Activated CD4-positive, alpha-beta T cell treated with anti-CD3 and anti-CD28 coated beads, Interleukin-2, amount 50 U/mL, for 24 hours (primary cell): Measurements from ENCODE around the gene ITGBL1.

ENCODE experiments used
- DNase-seq, 2 donors: peaks; one replicate each; pipeline ENCODE4 v3.0.0-alpha.2; 2020; ENCODE audit warnings: low read depth in 1 of 2, low spot score in 1 of 2

Gene ITGBL1

GRCh38 chr13:101624981-101625380 lies 172.5 kb downstream of the ITGBL1 start:
- DNase-seq = no peak

DNA sequence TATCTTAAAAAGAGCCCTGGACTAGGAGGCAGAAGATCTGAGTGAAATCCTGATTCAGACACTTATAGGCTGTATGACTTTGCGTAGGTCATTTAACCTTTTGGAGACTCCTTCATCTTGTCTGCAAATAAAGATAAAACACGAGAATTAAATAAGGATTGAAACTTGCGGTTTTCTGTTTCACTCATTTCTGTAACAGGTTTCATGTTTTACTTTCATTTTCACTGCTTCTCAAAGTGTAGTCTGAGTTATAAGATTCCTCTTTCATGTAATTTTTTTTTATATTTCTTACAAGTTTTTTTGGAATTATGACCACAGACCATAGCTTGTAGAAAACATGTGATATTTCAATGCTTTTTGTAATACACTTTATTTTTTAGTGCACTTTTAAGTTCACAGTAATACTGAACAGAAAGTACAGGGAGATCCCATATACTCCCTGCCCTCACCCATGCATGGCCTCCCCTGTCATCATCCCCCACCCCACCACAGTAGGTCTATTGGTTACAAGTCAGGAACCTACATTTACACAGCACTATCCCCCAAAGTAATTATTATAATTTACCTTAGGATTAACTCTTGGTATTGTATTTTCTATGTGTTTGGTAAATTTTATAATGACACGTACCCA lies 174.6 kb downstream of the ITGBL1 start:
- no peak for DNase-seq

GRCh38 chr13:101627556-101627943 lies 175.1 kb downstream of the ITGBL1 start:
- no peak for DNase-seq

GRCh38 chr13:101628900-101629299 lies 176.4 kb downstream of the ITGBL1 start:
- DNase-seq = no peak

GRCh38 chr13:101631395-101631794 lies 178.9 kb downstream of the ITGBL1 start:
- no peak for DNase-seq

DNA sequence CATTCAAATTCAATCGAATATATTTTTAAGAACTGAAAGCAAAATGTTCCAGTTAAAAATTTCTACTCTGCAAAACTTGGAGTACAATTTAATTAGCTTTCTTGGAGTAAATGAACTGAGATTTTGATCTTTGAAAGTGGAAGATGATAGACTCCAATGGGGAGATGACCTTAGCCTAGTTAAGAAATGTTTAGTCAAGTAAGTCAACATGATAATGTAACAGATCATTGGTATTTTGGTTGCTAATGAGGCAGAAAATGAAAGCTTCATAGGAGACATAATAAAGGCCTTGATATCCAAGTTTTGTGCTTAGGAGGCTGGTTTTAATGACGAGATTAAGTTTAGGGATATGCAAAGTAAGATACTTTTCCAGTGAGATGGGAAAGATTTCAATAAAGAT lies 181.7 kb downstream of the ITGBL1 start:
- DNase-seq = no peak

- DNase-seq = no peak
These were observed 187.2 kb downstream of the ITGBL1 start for GRCh38 chr13:101639711-101640110.

DNA sequence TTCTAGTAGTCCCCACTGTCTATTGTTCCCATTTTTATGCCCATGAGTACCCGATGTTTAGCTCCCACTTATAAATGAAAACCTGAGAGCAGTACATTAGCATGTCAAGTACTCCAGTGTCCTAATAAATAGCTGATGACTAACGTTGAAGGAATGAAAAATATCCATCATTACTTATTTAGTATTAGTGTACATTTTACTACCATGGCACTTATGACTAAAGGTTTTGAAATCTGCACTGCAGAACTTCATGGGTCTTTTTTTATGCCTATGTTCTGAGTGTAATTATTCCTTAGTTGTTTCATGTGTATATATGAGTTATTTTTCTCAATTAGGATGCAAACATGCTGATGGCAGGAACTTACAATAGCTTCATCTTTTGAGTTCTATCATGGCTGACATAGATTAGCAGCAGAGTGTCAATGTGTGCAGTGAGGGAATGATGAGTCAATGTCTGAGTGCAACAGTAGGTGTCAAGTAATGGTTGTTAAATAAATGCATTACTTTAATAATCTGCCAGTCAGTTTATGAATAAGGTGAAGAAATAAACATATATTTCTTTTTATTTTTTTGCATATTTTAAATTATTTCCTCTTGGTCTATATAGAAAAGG lies 188.4 kb downstream of the ITGBL1 start:
- DNase-seq = no peak

DNA sequence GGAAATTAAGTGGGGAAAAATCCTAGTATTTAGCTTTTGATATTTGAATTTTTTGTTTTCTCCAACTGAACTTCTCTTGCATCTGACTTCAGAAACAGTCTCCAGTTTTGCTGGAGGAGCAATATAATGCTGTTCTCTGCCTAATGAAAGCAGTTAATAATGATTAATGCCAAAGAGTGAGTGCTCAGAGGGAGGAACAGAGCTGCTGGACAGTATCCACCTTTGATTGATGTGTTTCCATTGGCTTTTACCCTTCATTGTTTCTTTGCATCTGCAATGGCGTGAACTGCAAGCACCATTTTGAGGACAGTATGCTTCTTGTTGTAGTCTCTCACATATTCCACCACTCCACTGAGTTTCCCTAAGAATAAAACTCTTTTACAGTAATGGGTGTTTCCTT lies 193.4 kb downstream of the ITGBL1 start:
- DNase-seq = no peak

- no peak for DNase-seq
These were observed 195.3 kb downstream of the ITGBL1 start for GRCh38 chr13:101647760-101648159.

GRCh38 chr13:101648766-101649487 lies 196.5 kb downstream of the ITGBL1 start:
- no peak for DNase-seq

GRCh38 chr13:101649488-101650126 lies 197.1 kb downstream of the ITGBL1 start:
- DNase-seq = no peak

GRCh38 chr13:101654883-101655282 lies 202.4 kb downstream of the ITGBL1 start:
- DNase-seq = no peak

GRCh38 chr13:101655435-101655834 lies 203.0 kb downstream of the ITGBL1 start:
- no peak for DNase-seq

- no peak for DNase-seq
These were observed 208.2 kb downstream of the ITGBL1 start for GRCh38 chr13:101660711-101661110.

- no peak for DNase-seq
These were observed 209.4 kb downstream of the ITGBL1 start for GRCh38 chr13:101661839-101662238.

DNA sequence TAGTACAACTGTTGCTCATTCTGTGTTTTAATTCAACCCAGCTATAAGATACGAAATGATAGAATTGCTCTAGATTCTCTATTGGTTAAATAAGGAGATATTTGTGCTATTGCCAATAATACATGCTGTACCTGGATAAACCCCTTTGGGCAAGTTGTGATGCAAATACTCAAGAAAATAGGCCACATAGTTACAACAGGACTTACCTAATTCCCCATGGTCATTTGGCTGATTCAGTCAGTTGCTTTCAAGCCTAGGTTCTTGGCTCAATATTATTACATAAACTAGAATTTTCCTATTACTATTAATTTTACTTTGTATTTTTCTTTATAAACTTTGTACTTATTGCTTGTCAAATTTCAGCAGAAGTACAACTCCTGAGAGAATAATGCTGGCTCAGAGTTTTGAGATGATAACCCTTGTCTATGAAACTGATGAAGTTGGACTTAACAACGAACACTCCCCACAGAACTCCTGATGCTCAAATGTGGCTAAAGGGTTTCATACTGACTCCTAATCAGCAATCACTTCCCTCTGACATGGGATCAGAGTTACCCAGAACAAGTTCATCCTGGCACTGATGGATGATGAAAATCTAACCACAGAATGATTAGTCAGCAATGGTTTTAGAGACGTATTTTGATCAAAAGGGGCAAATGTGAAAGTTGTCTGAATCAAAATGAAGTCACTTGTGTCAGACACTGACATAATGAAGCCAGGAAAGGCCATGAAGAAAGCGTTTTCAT lies 221.1 kb downstream of the ITGBL1 start:
- DNase-seq = no peak

DNA sequence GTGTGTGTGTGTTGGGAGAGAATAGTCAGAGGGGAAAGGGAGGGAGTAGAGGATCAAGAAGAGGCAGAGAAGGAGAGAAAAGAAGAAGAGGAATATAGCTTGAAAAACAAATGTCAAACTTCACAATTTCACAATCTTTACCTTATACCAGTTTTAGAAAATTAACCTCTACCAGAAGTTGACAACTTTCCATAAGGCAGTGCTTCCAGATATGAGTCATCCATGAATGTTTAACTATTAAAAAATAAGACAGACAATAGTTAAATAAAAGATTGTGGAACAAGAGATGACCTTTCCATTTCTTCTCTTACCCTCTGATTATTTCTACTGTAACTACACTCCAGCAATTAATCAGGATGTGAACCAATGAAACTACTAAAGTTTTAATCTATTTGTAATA lies 229.4 kb downstream of the ITGBL1 start:
- DNase-seq = no peak

DNA sequence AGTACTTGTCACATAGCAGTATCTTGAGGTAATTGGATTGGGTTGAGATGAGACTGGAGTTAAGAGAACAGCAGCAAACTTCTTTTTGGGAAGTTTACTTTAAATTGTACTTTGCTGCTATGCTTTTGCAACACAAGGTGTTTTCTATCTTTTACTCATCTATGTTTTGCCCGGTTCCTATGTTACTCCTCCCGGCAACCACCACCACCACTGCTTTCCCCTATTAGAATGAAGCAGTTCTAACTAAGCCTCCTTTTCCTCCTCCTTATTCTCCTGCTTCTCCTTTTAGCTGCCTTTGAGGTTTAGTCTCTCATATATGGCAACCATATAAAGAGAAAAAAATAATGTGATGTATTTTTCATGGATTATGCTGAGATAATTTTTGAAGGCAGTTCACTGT lies 233.5 kb downstream of the ITGBL1 start:
- no peak for DNase-seq

- DNase-seq = no peak
These were observed 238.4 kb downstream of the ITGBL1 start for GRCh38 chr13:101690871-101691270.

GRCh38 chr13:101691341-101691860 lies 238.9 kb downstream of the ITGBL1 start:
- no peak for DNase-seq
